ENCODE measurements around the gene PRDX5.

The PRDX5 gene

GRCh38 chr11:64316672-64317324 lies 1.1 kb upstream of the PRDX5 start:
- TF ChIP-seq CTCF (IDR thresholded peaks at IDR 0.05; ENCODE audit: insufficient read depth, low read length, poor library complexity, severe bottlenecking): peak; percentile 28
- no peaks in the 10 kb centered on the region for H3K27me3 ChIP-seq (replicated peaks; ENCODE audit: control insufficient read depth, insufficient read depth, low read length)
- H3K36me3 ChIP-seq (ENCODE audit: control insufficient read depth, insufficient read depth, low read length): peaks cover 24% of the 10 kb centered on the region
- DNase-seq (ENCODE audit: extremely low read depth, insufficient read length): peak; percentile 59
- H3K4me3 ChIP-seq (replicated peaks; ENCODE audit: low read depth, low read length): peak overlapping the region; percentile 97

- H3K27me3 ChIP-seq (replicated peaks; ENCODE audit: control insufficient read depth, insufficient read depth, low read length): no peaks in the 10 kb centered on the region
- H3K4me3 ChIP-seq (replicated peaks; ENCODE audit: low read depth, low read length): peak within 1 kb of the TSS; percentile 97
- DNase-seq (ENCODE audit: extremely low read depth, insufficient read length): peak; percentile 93
- no peak for TF ChIP-seq CTCF (IDR thresholded peaks at IDR 0.05; ENCODE audit: insufficient read depth, low read length, poor library complexity, severe bottlenecking)
- H3K36me3 ChIP-seq (ENCODE audit: control insufficient read depth, insufficient read depth, low read length): peaks cover 25% of the 10 kb centered on the region
These were observed 478 bp upstream of the PRDX5 start, which contains the start of gene TRMT112 for GRCh38 chr11:64317325-64317960. TSS of gene TRMT112 (minus strand) at chr11:64317559. CDS start at chr11:64317526, 33 bp downstream.

- no peak for TF ChIP-seq CTCF (IDR thresholded peaks at IDR 0.05; ENCODE audit: insufficient read depth, low read length, poor library complexity, severe bottlenecking)
- DNase-seq (ENCODE audit: extremely low read depth, insufficient read length): no peak
- Histone ChIP-seq H3K27me3 (replicated peaks; ENCODE audit: control insufficient read depth, insufficient read depth, low read length) (no peaks in the 10 kb centered on the region), H3K4me3 (replicated peaks; ENCODE audit: low read depth, low read length) (peak overlapping the region; percentile 97), H3K36me3 (ENCODE audit: control insufficient read depth, insufficient read depth, low read length) (peaks cover 28% of the 10 kb centered on the region)
These were observed 1.1 kb downstream of the PRDX5 start for GRCh38 chr11:64318766-64319761.

GRCh38 chr11:64320556-64320955 lies 2.6 kb downstream of the PRDX5 start:
- H3K36me3 ChIP-seq (ENCODE audit: control insufficient read depth, insufficient read depth, low read length): peaks cover 21% of the 10 kb centered on the region
- no peak overlapping the region for H3K4me3 ChIP-seq (replicated peaks; ENCODE audit: low read depth, low read length)
- H3K27me3 ChIP-seq (replicated peaks; ENCODE audit: control insufficient read depth, insufficient read depth, low read length): no peaks in the 10 kb centered on the region
- no peak for DNase-seq (ENCODE audit: extremely low read depth, insufficient read length)
- TF ChIP-seq CTCF (IDR thresholded peaks at IDR 0.05; ENCODE audit: insufficient read depth, low read length, poor library complexity, severe bottlenecking): no peak

- H3K36me3 ChIP-seq (ENCODE audit: control insufficient read depth, insufficient read depth, low read length): peaks cover 21% of the 10 kb centered on the region
- DNase-seq (ENCODE audit: extremely low read depth, insufficient read length): no peak
- H3K4me3 ChIP-seq (replicated peaks; ENCODE audit: low read depth, low read length): no peak overlapping the region
- no peaks in the 10 kb centered on the region for H3K27me3 ChIP-seq (replicated peaks; ENCODE audit: control insufficient read depth, insufficient read depth, low read length)
- TF ChIP-seq CTCF (IDR thresholded peaks at IDR 0.05; ENCODE audit: insufficient read depth, low read length, poor library complexity, severe bottlenecking): no peak
These were observed 3.1 kb downstream of the PRDX5 start for GRCh38 chr11:64321026-64321425.
